Calu3 (cell line): ENCODE data around the gene DAB1. TPM values are rescaled to one million over a fixed set of nuclear protein-coding genes. Genes with fewer than 3 reads are reported as not detected.

Experiments used
- BruUV-seq: library from RNA; stranded (reverse); fragments of 400-500 nt; replicated peaks from 2 replicates; lab custom pipeline; 2021; lab: Mats Ljungman, UMichigan
- CTCF ChIA-PET: fragments of 300-600 bp; sonication (Branson Sonifier 250); formaldehyde crosslinking; loops from one replicate; lab custom pipeline; 2022; ENCODE audit warnings: antibody characterized with exemption; lab: Charles Lee
- DNase-seq: peaks from one replicate; pipeline ENCODE4 v3.0.0; 2022
- H3K27ac Mint-ChIP-seq: one replicate; pipeline ENCODE4 v1.8.0; 2022; ENCODE audit warnings: mixed read lengths; ENCODE audit not compliant: unreplicated experiment
- H3K27me3 Mint-ChIP-seq: one replicate; pipeline ENCODE4 v1.8.0; 2022; ENCODE audit warnings: mixed read lengths; ENCODE audit not compliant: unreplicated experiment
- H3K36me3 Mint-ChIP-seq: one replicate; pipeline ENCODE4 v1.8.0; 2022; ENCODE audit warnings: mild to moderate bottlenecking, moderate library complexity, mixed read lengths; ENCODE audit not compliant: insufficient read depth, unreplicated experiment
- H3K4me1 Mint-ChIP-seq: one replicate; pipeline ENCODE4 v1.8.0; 2022; ENCODE audit warnings: mild to moderate bottlenecking, low read depth, mixed read lengths; ENCODE audit not compliant: unreplicated experiment
- H3K4me3 Mint-ChIP-seq: one replicate; pipeline ENCODE4 v1.8.0; 2022; ENCODE audit warnings: mild to moderate bottlenecking, low read depth, moderate library complexity, mixed read lengths; ENCODE audit not compliant: unreplicated experiment
- H3K9me3 Mint-ChIP-seq: one replicate; pipeline ENCODE4 v1.8.0; 2022; ENCODE audit warnings: low read depth, mixed read lengths; ENCODE audit not compliant: unreplicated experiment
- CTCF ChIP-seq: fragments of 200-600 bp; IDR thresholded peaks from one replicate; pipeline ENCODE4 v1.8.0; 2022; ENCODE audit warnings: antibody characterized with exemption; ENCODE audit not compliant: unreplicated experiment
- intact Hi-C: fragments of 100-400 bp; cut with micrococcal nuclease; formaldehyde crosslinking; loops from one replicate; pipeline ENCODE4 v1.10.0; 2022; ENCODE audit not compliant: unreplicated experiment
- total RNA-seq: library from RNA; stranded (reverse); gene quantifications from 2 replicates; pipeline ENCODE4 v1.2.3, GENCODE V29; 2022

Gene DAB1
- total RNA-seq, 1 experiment from 2014 or later: not detected

GRCh38 chr1:57186455-57186854 is 237.4 kb downstream of the DAB1 start:
- intact Hi-C loops: no loop called here
- CTCF ChIA-PET: no interaction called here
- no peaks in the 10 kb centered on the region for H3K9me3 Mint-ChIP-seq
- no peaks in the 10 kb centered on the region for H3K4me1 Mint-ChIP-seq
- no peak for DNase-seq
- BruUV-seq: no TSS peak
- no peak overlapping the region for H3K4me3 Mint-ChIP-seq
- no peaks in the 10 kb centered on the region for H3K36me3 Mint-ChIP-seq
- H3K27me3 Mint-ChIP-seq: no peaks in the 10 kb centered on the region
- H3K27ac Mint-ChIP-seq: no peak overlapping the region
- TF ChIP-seq CTCF: no peak

GRCh38 chr1:57179001-57179400 is 244.9 kb downstream of the DAB1 start:
- H3K9me3 Mint-ChIP-seq: peaks cover 3% of the 10 kb centered on the region
- intact Hi-C loops: no loop called here
- H3K27me3 Mint-ChIP-seq: no peaks in the 10 kb centered on the region
- TF ChIP-seq CTCF: no peak
- no TSS peak for BruUV-seq
- H3K4me1 Mint-ChIP-seq: no peaks in the 10 kb centered on the region
- no peak for DNase-seq
- no peak overlapping the region for H3K27ac Mint-ChIP-seq
- no peak overlapping the region for H3K4me3 Mint-ChIP-seq
- CTCF ChIA-PET: no interaction called here
- H3K36me3 Mint-ChIP-seq: no peaks in the 10 kb centered on the region

GRCh38 chr1:57175506-57175905 is 248.4 kb downstream of the DAB1 start:
- TF ChIP-seq CTCF: no peak
- no peak for DNase-seq
- Mint-ChIP-seq H3K36me3 (no peaks in the 10 kb centered on the region), H3K4me1 (no peaks in the 10 kb centered on the region), H3K27me3 (no peaks in the 10 kb centered on the region), H3K9me3 (peaks cover 6% of the 10 kb centered on the region), H3K27ac (no peak overlapping the region), H3K4me3 (no peak overlapping the region)
- CTCF ChIA-PET: no interaction called here
- intact Hi-C loops: no loop called here
- no TSS peak for BruUV-seq

- no TSS peak for BruUV-seq
- no peaks in the 10 kb centered on the region for H3K27me3 Mint-ChIP-seq
- H3K27ac Mint-ChIP-seq: no peak overlapping the region
- TF ChIP-seq CTCF: no peak
- CTCF ChIA-PET: no interaction called here
- intact Hi-C loops: no loop called here
- no peak overlapping the region for H3K4me3 Mint-ChIP-seq
- no peaks in the 10 kb centered on the region for H3K36me3 Mint-ChIP-seq
- peaks cover 13% of the 10 kb centered on the region for H3K9me3 Mint-ChIP-seq
- H3K4me1 Mint-ChIP-seq: no peaks in the 10 kb centered on the region
- DNase-seq: no peak
Measured at GRCh38 chr1:57172040-57172439, 251.8 kb downstream of the DAB1 start.

GRCh38 chr1:57167997-57168396 is 255.9 kb downstream of the DAB1 start:
- Mint-ChIP-seq H3K27me3 (no peaks in the 10 kb centered on the region), H3K9me3 (peaks cover 13% of the 10 kb centered on the region)

More at GRCh38 chr1:57167997-57168396, 255.9 kb downstream of the DAB1 start:
- BruUV-seq: no TSS peak
- CTCF ChIA-PET: no interaction called here
- no peak overlapping the region for H3K4me3 Mint-ChIP-seq
- no peak for DNase-seq
- no peaks in the 10 kb centered on the region for H3K4me1 Mint-ChIP-seq
- TF ChIP-seq CTCF: no peak
- intact Hi-C loops: no loop called here
- no peaks in the 10 kb centered on the region for H3K36me3 Mint-ChIP-seq
- no peak overlapping the region for H3K27ac Mint-ChIP-seq
